GM19043 (cell line): ENCODE data around the gene HAL.
"Not testable (repeated sequence)": the region's sequence is repeated elsewhere in the genome, so short reads cannot be mapped to it uniquely, and the experiment has no call there.

Experiments used
- ATAC-seq: cut with Tn5 transposase; IDR thresholded peaks from one replicate; pipeline ENCODE4 v1.9.1; 2021; ENCODE audit warnings: low read depth; ENCODE audit not compliant: unreplicated experiment

HAL gene

GRCh38 chr12:95978774-95979173, 17.4 kb downstream of the HAL start:
- no peak for ATAC-seq

DNA sequence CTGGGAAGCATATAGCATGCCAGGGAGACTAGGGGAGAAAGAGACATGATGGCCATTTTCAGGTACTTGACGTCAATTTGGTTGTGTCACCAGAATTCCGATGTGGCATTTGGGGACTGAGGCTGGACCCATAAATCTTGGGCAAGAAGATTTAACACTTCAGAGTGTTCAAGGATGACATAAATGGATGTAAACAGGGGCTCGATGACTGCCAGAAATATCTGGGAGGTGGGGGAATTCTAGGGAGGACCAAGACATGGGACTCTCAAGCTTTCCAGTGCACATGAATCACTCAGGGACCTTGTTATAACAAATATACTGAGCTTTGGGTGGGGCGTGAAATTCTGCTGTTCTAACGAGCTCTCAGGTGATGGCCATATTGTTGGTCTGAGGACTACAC, 17.8 kb downstream of the HAL start:
- ATAC-seq, result no peak

DNA sequence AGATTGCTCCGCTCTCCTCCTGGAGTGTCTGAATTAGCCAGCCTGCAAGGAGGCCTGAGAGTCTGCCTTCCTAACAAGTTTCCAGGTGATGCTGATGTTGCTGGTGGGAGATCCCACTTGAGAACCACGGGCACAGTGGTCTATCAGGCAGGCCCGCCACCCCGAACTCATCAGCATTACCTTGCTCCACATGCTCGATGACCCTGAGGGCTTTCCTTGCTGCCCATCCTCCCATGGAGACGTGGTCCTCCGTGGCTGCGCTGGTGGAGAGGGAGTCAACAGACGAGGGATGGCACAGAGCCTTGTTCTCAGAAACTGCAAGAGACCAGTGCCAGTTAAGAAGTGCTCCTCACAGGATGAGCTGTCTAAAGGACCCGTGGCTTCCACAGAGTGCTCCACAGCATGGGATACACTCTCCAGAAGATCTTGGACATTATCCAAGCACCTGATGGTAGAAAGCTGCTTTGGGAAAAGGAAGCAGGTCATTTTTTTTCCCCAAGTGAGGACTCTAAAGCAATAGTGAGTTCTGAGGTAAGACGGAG, 18.3 kb downstream of the HAL start:
- no peak for ATAC-seq

- ATAC-seq, result no peak
These were observed 19.7 kb downstream of the HAL start for GRCh38 chr12:95976416-95976832.

DNA sequence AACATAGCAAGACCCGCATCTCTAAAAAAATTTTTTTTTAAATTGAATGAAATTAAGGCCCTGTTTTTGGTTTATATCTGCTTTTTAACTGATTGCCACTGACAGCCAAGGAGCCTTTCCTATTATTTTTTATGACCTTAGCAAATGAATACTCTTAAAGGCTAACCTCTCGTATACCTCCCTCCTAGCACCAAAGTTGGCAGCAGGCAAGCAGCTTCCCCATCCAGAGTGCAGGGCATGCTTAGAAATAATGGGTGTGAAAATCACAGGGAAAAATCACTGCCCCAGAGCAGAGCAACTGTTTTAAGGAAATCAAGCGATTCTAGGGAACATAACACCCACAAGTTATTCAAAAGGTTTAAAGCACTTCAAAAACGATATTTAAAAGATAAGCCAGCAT, 20.7 kb downstream of the HAL start:
- ATAC-seq, result no peak

- no peak for ATAC-seq
These were observed 21.8 kb downstream of the HAL start for GRCh38 chr12:95974358-95974757.

- ATAC-seq, result no peak
These were observed 23.2 kb downstream of the HAL start for GRCh38 chr12:95972832-95973456.

- no peak for ATAC-seq
These were observed 25.2 kb downstream of the HAL start for GRCh38 chr12:95970905-95971304.

DNA sequence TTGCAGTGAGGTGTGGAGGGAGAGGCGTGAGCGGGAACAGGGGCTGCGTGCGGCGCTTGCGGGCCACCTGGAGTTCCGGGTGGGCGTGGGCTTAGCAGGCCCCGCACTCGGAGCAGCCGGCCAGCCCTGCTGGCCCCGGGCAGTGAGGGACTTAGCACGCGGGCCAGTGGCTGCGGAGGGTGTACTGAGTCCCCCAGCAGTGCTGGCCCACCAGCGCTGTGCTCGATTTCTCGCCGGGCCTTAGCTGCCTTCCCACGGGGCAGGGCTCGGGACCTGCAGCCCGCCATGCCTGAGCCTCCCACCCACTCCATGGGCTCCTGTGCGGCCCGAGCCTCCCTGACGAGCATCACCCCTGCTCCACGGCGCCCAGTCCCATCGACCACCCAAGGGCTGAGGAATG, 27.0 kb downstream of the HAL start:
- ATAC-seq, result not testable (repeated sequence)

GRCh38 chr12:95967301-95967700, 28.8 kb downstream of the HAL start:
- no peak for ATAC-seq

GRCh38 chr12:95966287-95966870, 29.8 kb downstream of the HAL start:
- no peak for ATAC-seq

- no peak for ATAC-seq
These were observed 33.0 kb downstream of the HAL start for GRCh38 chr12:95963096-95963495.

- ATAC-seq, result no peak
These were observed 33.9 kb downstream of the HAL start for GRCh38 chr12:95962222-95962621.

DNA sequence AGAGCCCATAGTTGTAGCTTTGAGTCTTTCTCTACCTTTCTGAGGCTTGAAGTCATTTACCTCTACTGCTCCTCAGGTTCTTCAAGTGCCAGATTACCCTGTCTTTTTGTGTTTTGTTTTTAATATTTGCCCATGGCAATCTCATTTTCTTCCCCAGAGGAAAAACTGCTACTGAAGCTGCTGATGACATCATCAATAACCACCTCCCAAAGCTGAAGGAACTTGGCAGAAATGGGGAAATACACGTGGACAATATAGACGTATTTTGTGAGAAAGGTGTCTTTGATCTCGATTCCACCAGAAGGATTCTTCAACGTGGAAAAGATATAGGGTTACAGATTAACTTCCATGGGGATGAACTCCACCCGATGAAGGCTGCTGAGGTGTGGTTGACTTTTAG, 35.9 kb downstream of the HAL start:
- ATAC-seq, result no peak

DNA sequence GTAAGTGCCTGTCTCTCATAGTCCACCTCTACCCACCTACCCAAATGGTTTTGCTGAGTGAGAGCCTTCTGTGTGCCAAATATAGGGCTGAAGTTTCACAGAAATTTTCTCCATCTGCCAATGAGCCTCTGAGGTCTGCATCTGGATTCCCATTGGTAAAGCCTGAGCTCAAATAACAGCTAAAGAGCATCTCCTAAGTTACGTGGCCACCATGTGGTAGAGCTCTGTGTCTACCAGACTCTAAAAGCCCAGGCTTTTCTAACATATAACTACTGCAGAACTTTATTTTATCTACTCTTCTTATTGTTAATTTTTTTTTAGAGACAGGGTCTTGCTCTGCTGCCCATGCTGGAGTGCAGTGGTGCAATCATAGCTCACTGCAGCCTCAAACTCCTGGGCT, 37.0 kb downstream of the HAL start:
- ATAC-seq, result no peak

GRCh38 chr12:95956557-95957145, 39.5 kb downstream of the HAL start:
- no peak for ATAC-seq

GRCh38 chr12:95955549-95956159, 40.5 kb downstream of the HAL start:
- ATAC-seq, result no peak

GRCh38 chr12:95953000-95953399, 43.1 kb downstream of the HAL start:
- no peak for ATAC-seq

- ATAC-seq, result no peak
These were observed 44.6 kb downstream of the HAL start for GRCh38 chr12:95951515-95951914.

- ATAC-seq, result no peak
These were observed 46.5 kb downstream of the HAL start for GRCh38 chr12:95949477-95950206.

DNA sequence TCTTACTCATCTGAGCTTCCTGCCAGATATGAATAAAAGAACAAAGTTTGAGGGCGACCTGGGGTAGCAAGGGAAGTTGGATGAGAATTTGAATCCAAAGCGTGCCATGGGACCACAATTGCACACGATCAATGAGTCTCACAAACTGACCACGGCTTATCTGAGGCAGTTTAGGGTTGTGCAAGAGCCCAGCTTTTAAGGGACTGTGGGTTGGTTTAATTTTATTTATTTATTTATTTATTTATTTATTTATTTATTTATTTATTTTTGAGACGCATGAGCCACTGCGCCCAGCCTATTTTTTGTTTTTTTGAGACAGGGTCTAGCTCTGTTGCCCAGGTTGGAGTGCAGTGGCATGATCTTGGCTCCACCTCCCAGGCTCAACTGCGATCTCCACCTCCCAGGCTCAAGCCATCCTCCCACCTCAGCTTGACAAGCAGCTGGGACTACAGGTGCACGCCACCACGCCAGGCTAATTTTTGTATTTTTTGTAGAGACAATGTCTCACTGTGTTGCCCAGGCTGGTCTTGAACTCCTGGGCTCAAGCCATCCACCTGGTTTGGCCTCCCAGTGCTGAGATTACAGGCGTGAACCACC, 51.9 kb downstream of the HAL start:
- ATAC-seq, result no peak
